KG1 (cell line): Measurements from ENCODE around the gene PCNT.

Experiments used
- DNase-seq: peaks from one replicate; lab custom pipeline; 2025; lab: John Stamatoyannopoulos, UW

The PCNT gene

GRCh38 chr21:46482225-46482845 is 158.4 kb downstream of the PCNT start:
- DNase-seq, result no peak

- DNase-seq, result no peak
These were observed 158.9 kb downstream of the PCNT start for GRCh38 chr21:46482846-46483231.

GRCh38 chr21:46483300-46484295 is 159.6 kb downstream of the PCNT start:
- DNase-seq, result no peak

- no peak for DNase-seq
These were observed 162.6 kb downstream of the PCNT start for GRCh38 chr21:46486481-46487126.

- no peak for DNase-seq
These were observed 165.3 kb downstream of the PCNT start for GRCh38 chr21:46489162-46489663.

GRCh38 chr21:46489800-46490199 is 165.8 kb downstream of the PCNT start:
- DNase-seq, result no peak

- no peak for DNase-seq
These were observed 167.6 kb downstream of the PCNT start for GRCh38 chr21:46491553-46491952.

- no peak for DNase-seq
These were observed 168.9 kb downstream of the PCNT start for GRCh38 chr21:46492851-46493250.

- DNase-seq, result no peak
These were observed 169.9 kb downstream of the PCNT start for GRCh38 chr21:46493828-46494227.
